GM13976 (cell line): ENCODE measurements around the gene NPAS2.

Experiments used
- DNase-seq: peaks from one replicate; pipeline ENCODE4 v3.0.0; 2012; ENCODE audit warnings: low spot score
- CTCF ChIP-seq: IDR thresholded peaks from 2 replicates; pipeline ENCODE4 v1.5.1; 2012; ENCODE audit warnings: borderline replicate concordance, mild to moderate bottlenecking; ENCODE audit not compliant: insufficient read depth; ENCODE audit errors: extremely low read depth, missing control alignments, control extremely low read depth
- in situ Hi-C: fragments of 300-500 bp; cut with MboI; formaldehyde crosslinking; loops from one replicate; pipeline ENCODE4 v1.12.0; 2022; ENCODE audit warnings: low sequenced_read_pairs, mixed read lengths, inconsistent platforms; ENCODE audit not compliant: unreplicated experiment

Gene NPAS2

GRCh38 chr2:100793220-100793619 lies 26.7 kb upstream of the NPAS2 start:
- DNase-seq: no peak
- TF ChIP-seq CTCF: no peak
- in situ Hi-C loops: no loop called here

GRCh38 chr2:100793982-100794381 lies 26.0 kb upstream of the NPAS2 start:
- in situ Hi-C loops: no loop called here
- DNase-seq: no peak
- no peak for TF ChIP-seq CTCF

- no peak for TF ChIP-seq CTCF
- DNase-seq: no peak
- in situ Hi-C loops: no loop called here
These were observed 23.3 kb upstream of the NPAS2 start for GRCh38 chr2:100796499-100797100.

- in situ Hi-C loops: no loop called here
- TF ChIP-seq CTCF: no peak
- no peak for DNase-seq
These were observed 20.3 kb upstream of the NPAS2 start for GRCh38 chr2:100799686-100800085.

GRCh38 chr2:100800915-100801314 lies 19.0 kb upstream of the NPAS2 start:
- in situ Hi-C loops: no loop called here
- TF ChIP-seq CTCF: no peak
- no peak for DNase-seq

- in situ Hi-C loops: no loop called here
- TF ChIP-seq CTCF: no peak
- no peak for DNase-seq
These were observed 18.5 kb upstream of the NPAS2 start for GRCh38 chr2:100801402-100801801.

GRCh38 chr2:100802066-100802465 lies 17.9 kb upstream of the NPAS2 start:
- no peak for TF ChIP-seq CTCF
- in situ Hi-C loops: no loop called here
- DNase-seq: no peak
